Fibroblast of pulmonary artery (primary cell): ENCODE data around the gene XYLT1.

Source experiments
- DNase-seq: peaks from one replicate; pipeline ENCODE4 v3.0.0-alpha.2; 2010; ENCODE audit warnings: low read depth
- H3K4me3 ChIP-seq: replicated peaks from 2 replicates; pipeline ENCODE4 v1.5.1; 2011; ENCODE audit warnings: low read depth, mild to moderate bottlenecking, control low read depth, low read length, moderate library complexity
- TF ChIP-seq, protein P1 (sequence below): IDR thresholded peaks from 2 replicates; pipeline ENCODE4 v1.5.1; 2011; ENCODE audit warnings: mild to moderate bottlenecking, control low read depth, low read length, inconsistent platforms; ENCODE audit errors: missing control alignments

XYLT1 gene

DNA sequence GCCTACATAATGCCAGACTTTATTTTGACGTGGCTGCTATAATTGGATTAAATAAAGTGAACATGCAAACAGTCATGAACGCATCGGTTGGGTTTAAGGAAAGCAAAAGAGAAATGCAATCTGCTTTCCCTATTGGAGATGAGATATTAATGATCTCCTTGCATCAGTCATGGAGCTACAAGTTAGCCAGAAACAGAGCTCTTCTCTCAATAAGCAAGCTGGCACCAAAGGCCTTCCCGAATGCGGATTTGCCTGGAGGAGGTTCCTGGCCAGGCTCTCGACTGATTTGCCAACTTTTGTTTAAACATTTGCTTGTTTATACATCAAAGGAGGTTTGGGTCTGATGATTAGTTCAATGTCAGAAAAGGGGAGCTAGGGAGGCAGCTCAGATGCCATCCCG is 318.4 kb downstream of the XYLT1 start:
- H3K4me3 ChIP-seq, result no peak overlapping the region
- DNase-seq, result no peak
- TF ChIP-seq, protein P1, sequence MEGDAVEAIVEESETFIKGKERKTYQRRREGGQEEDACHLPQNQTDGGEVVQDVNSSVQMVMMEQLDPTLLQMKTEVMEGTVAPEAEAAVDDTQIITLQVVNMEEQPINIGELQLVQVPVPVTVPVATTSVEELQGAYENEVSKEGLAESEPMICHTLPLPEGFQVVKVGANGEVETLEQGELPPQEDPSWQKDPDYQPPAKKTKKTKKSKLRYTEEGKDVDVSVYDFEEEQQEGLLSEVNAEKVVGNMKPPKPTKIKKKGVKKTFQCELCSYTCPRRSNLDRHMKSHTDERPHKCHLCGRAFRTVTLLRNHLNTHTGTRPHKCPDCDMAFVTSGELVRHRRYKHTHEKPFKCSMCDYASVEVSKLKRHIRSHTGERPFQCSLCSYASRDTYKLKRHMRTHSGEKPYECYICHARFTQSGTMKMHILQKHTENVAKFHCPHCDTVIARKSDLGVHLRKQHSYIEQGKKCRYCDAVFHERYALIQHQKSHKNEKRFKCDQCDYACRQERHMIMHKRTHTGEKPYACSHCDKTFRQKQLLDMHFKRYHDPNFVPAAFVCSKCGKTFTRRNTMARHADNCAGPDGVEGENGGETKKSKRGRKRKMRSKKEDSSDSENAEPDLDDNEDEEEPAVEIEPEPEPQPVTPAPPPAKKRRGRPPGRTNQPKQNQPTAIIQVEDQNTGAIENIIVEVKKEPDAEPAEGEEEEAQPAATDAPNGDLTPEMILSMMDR, result no peak

- TF ChIP-seq, protein P1, result no peak
- H3K4me3 ChIP-seq, result no peak overlapping the region
Measured at GRCh38 chr16:17151335-17151734, 319.4 kb downstream of the XYLT1 start.

DNA sequence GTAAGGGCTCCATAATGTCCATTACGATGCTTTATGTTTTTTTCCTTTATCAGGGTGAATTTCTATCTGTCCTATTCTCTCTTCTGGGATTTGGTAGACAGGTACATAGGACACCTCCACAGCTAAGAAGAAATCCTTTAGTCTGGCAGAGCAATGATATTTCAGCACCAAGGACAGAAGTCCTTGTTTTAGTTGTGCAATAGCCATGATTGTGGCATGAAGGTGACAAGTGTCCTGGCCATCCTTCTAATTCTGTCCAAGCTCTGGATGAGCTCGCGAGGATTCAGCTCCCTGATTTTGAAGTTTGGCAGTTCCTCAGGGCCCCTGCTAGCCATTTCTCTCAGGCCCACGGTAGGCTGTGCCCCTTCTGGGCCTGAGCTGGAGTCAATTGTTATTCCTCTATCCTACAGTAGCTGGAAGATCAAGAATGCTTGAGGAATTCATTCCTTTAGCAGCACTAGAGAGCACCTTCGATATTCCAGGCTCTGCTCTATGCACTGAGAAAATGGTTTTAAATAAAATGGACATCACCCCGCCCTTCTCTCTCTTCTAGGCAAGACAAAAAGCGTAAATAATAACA is 320.8 kb downstream of the XYLT1 start:
- TF ChIP-seq, protein P1, result no peak
- H3K4me3 ChIP-seq, result no peak overlapping the region
- DNase-seq, result no peak

More at GRCh38 chr16:17151335-17151734, 319.4 kb downstream of the XYLT1 start:
- no peak for DNase-seq

GRCh38 chr16:17147942-17148341 is 322.8 kb downstream of the XYLT1 start:
- TF ChIP-seq, protein P1, result no peak
- H3K4me3 ChIP-seq, result no peak overlapping the region
- no peak for DNase-seq

GRCh38 chr16:17145029-17145428 is 325.7 kb downstream of the XYLT1 start:
- DNase-seq, result no peak
- TF ChIP-seq, protein P1, result no peak
- H3K4me3 ChIP-seq, result no peak overlapping the region

GRCh38 chr16:17144431-17144830 is 326.3 kb downstream of the XYLT1 start:
- no peak overlapping the region for H3K4me3 ChIP-seq
- TF ChIP-seq, protein P1, result no peak
- no peak for DNase-seq
